Activated naive CD4-positive, alpha-beta T cell treated with anti-CD3 and anti-CD28 coated beads for 36 hours (primary cell): ENCODE results near the gene OR6C65. TPM values are rescaled to one million over a fixed set of nuclear protein-coding genes. Genes with fewer than 3 reads are reported as not detected.
"Not testable (repeated sequence)": the region's sequence is repeated elsewhere in the genome, so short reads cannot be mapped to it uniquely, and the experiment has no call there.

Experiments
- CTCF ChIA-PET: fragments of 350-600 bp; sonication (Branson Sonifier 250); formaldehyde crosslinking; loops from one replicate; lab custom pipeline; 2021; ENCODE audit warnings: antibody characterized with exemption; lab: Charles Lee
- DNase-seq: peaks from one replicate; pipeline ENCODE4 v3.0.0-alpha.2; 2020
- H3K27ac Mint-ChIP-seq: one replicate; pipeline ENCODE4 v1.8.0; 2021; ENCODE audit warnings: mild to moderate bottlenecking, mixed read lengths
- H3K27me3 Mint-ChIP-seq: one replicate; pipeline ENCODE4 v1.8.0; 2021; ENCODE audit warnings: low read depth, mixed read lengths
- H3K36me3 Mint-ChIP-seq: one replicate; pipeline ENCODE4 v1.8.0; 2021; ENCODE audit warnings: low read depth, mixed read lengths
- H3K4me1 Mint-ChIP-seq: one replicate; pipeline ENCODE4 v1.8.0; 2021; ENCODE audit warnings: low read depth, mixed read lengths
- H3K4me3 Mint-ChIP-seq: one replicate; pipeline ENCODE4 v1.8.0; 2021; ENCODE audit warnings: mild to moderate bottlenecking, moderate library complexity, mixed read lengths
- H3K9me3 Mint-ChIP-seq: one replicate; pipeline ENCODE4 v1.8.0; 2021; ENCODE audit warnings: mixed read lengths
- intact Hi-C: fragments of 100-400 bp; cut with micrococcal nuclease; formaldehyde crosslinking; loops from one replicate; pipeline ENCODE4 v1.15.1; 2023
- total RNA-seq, 2 experiments: library from RNA; stranded (reverse); gene quantifications; one replicate each; pipeline ENCODE4 v1.2.3, GENCODE V29; 2021

The OR6C65 gene
- total RNA-seq, 2 experiments from 2014 or later = not detected

DNA sequence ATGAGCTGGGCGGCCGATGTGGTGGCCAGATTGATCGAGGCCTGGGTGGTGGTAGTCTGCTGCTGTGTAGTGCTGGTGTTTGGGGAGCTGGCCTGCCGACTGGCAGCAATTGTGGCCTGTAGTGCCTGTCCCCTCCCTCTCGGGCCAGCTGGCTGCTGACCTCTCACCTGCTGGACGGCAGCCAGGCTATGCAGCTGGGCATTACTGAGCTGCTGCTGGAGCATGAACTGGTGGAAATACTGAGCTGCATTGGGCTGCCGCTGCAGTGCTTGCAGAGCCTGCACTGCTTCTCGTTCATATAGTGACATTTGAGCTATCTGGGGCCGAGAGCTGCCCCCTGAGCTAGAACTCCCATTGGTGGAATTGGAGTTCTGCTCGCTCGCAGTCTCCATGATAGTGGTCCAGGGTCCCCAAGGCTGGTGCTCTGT is 14.1 kb downstream of the OR6C65 start:
- H3K4me3 Mint-ChIP-seq, DNase-seq, intact Hi-C loops, H3K4me1 Mint-ChIP-seq, H3K9me3 Mint-ChIP-seq, H3K27ac Mint-ChIP-seq, H3K36me3 Mint-ChIP-seq: not testable (repeated sequence)
- CTCF ChIA-PET = interaction anchor here (0.7 kb wide), 1 partner anchor 242 kb away, joined by 3 read pairs; no protein-coding TSS in a partner anchor
- H3K27me3 Mint-ChIP-seq = peaks cover 49% of the 10 kb centered on the region

DNA sequence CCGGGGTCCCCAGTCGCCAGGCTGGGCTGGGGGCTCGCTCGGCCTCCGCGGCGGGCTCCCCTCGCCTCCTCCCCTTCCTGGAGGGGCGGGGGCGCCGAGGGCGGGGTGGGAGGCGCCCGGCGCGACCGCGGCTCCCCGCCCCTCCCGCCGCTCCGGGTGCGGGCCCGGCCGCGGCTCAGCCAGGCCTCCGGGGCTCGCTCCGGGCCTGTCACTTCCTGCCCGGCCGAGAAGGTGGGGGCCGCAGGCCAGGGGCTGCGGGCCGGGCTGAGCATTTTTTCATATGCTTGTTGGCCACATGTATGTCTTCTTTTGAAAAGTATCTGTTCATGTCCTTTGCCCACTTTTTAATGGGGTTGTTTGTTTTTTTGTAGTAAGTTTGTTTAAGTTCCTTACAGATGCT is 14.6 kb downstream of the OR6C65 start:
- H3K4me3 Mint-ChIP-seq, H3K36me3 Mint-ChIP-seq, H3K27ac Mint-ChIP-seq, CTCF ChIA-PET, H3K9me3 Mint-ChIP-seq, H3K4me1 Mint-ChIP-seq, intact Hi-C loops, DNase-seq: not testable (repeated sequence)
- H3K27me3 Mint-ChIP-seq = peaks cover 54% of the 10 kb centered on the region

DNA sequence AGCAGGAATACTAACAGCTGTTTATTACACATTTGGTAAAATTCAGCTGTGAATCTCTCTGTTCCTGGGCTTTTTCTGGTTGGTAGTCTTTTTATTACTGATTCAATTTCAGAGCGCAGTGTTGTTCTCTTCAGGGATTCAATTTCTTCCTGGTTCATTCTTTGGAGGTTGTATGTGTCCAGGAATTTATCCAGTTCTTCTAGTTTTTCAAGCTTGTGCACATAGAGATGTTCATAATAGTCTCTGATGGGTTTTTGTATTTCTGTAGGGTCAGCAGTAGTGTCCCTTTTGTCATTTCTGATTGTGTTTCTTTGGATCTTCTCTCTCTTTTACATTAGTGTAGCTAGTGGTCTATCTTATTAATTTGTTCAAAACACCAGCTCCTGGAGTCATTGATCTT is 16.6 kb downstream of the OR6C65 start:
- Mint-ChIP-seq H3K36me3 (no peaks in the 10 kb centered on the region), H3K4me1 (peaks cover 4% of the 10 kb centered on the region), H3K27me3 (peaks cover 59% of the 10 kb centered on the region), H3K4me3 (no peak overlapping the region), H3K9me3 (no peaks in the 10 kb centered on the region), H3K27ac (no peak overlapping the region)
- CTCF ChIA-PET = no interaction called here
- intact Hi-C loops = no loop called here
- DNase-seq = no peak

DNA sequence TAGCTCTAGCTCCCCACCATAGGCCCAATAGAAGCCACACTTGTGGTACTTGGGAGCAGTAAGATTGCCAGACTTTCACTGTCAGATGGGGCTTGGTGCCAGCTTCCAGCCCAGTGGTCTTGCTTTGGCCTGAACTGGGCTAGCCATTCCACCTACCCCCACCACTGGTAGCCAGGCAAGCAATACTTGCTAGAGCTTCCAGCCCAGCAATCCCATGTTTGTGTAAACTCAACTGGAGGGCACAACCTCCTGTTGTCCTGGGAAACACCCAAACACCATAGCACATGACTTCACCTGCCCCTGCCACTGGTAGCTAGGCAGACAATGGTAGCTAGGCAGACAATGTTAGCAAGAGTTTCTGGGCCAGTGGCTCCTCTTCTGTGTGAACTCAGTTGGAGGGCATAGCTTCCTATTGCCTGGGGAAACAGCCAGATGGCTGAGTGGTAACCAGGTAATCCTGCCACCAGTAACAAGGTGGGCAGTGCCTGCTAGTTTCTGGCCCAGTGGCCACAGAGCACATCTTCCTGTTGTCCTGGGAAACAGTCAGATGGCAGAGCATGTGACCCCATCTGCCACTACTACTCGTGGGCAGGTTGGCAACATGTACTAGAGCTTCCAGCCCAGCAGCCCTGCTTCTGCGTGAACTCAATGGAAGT is 20.1 kb downstream of the OR6C65 start:
- Mint-ChIP-seq H3K4me1 (peaks cover 2% of the 10 kb centered on the region), H3K27ac (no peak overlapping the region), H3K9me3 (no peaks in the 10 kb centered on the region), H3K27me3 (peaks cover 46% of the 10 kb centered on the region), H3K36me3 (no peaks in the 10 kb centered on the region), H3K4me3 (no peak overlapping the region)
- DNase-seq = no peak
- intact Hi-C loops = no loop called here
- CTCF ChIA-PET = no interaction called here

DNA sequence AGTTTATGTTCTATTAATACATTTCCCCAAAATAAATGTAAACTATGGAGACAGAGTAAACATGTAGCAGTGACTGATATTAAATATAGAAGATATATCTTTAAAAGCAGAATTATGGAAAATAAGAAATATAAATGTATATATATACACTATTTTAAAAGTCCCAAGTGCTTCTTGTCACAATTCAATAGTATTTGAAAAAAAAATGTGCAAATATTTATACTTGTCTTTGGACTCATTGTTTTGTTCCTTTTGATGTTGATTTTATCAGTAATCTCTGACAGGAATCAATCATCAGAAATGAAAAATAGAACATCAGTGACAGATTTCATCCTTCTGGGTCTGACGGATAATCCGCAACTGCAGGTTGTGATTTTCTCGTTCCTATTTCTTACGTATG is 25.6 kb downstream of the OR6C65 start, which contains the start of gene OR6C76:
TSS of gene OR6C76 (plus strand) at position 301 of the 400 bp plus-strand sequence. CDS start at position 301, 0 bp downstream.
- H3K4me3 Mint-ChIP-seq = no peak within 1 kb of the TSS
- no peaks in the 10 kb centered on the region for H3K9me3 Mint-ChIP-seq
- H3K27me3 Mint-ChIP-seq = peaks cover 10% of the 10 kb centered on the region
- CTCF ChIA-PET = no interaction called here
- H3K4me1 Mint-ChIP-seq = no peaks in the 10 kb centered on the region
- DNase-seq = no peak
- intact Hi-C loops = no loop called here
- H3K27ac Mint-ChIP-seq = no peak within 1 kb of the TSS
- no peaks in the 10 kb centered on the region for H3K36me3 Mint-ChIP-seq

DNA sequence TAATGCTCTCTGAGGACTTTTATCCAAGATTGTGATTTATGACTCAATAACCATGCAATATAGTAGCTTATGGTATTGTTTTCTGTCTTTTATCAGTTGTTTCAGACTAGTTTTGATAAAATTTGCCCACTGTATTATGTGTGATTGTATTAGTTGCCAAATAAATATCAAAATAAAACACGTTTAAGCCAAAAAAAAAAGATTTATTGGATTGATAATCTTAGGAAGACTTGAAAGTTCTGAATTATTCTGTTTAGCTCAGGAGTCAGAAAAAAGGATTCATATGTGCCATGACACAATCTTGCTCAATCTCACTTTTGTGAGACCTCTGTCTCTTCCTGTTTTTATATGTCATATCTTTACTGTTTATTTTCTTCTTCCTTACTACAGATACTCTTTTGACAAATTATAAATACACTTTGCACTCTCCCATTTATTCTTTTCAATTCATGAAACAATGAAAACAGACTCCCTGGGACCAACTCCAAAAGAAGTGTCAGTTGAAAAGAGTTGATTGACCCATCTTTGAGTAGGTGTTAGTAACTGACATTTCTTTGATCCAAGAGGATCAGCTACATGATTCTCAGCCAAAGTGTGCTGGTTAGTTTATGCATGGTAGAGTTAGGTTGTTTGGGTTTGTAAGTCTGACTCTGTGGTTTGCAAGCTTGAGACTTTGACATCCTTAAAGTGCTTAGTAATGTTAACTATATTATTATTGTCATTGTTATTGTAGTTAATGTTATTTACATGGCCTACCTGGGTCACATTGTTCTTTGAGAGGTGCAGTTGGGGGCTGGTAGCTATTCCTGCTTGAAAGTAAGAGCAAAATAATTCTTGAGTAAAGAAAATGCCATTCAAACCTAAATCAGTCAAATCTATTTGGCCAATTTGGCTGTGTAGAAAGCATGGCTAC is 28.3 kb downstream of the OR6C65 start:
- H3K9me3 Mint-ChIP-seq = no peaks in the 10 kb centered on the region
- no peak overlapping the region for H3K27ac Mint-ChIP-seq
- H3K4me1 Mint-ChIP-seq = no peaks in the 10 kb centered on the region
- no peak for DNase-seq
- no peak overlapping the region for H3K4me3 Mint-ChIP-seq
- CTCF ChIA-PET = no interaction called here
- H3K36me3 Mint-ChIP-seq = no peaks in the 10 kb centered on the region
- peaks cover 17% of the 10 kb centered on the region for H3K27me3 Mint-ChIP-seq
- intact Hi-C loops = no loop called here

DNA sequence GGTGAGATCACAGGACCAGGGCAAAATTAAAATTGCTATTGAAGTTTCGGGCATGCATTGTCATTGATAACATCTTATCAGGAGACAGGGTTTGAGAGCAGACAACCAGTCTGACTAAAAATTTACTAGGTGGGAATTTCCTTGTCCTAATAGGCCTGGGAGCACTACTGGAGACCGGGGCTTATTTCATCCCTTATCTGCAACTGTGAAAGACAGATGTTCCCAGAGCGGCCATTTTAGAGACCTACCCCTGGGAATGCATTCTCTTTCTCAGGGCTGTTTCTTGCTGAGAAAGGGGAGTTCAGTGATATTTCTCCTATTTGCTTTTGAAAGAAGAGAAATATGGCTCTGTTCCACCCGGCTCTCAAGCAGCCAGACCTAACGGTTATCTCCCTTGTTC is 40.9 kb downstream of the OR6C65 start:
- H3K4me3 Mint-ChIP-seq, H3K27me3 Mint-ChIP-seq, CTCF ChIA-PET: not testable (repeated sequence)

DNA sequence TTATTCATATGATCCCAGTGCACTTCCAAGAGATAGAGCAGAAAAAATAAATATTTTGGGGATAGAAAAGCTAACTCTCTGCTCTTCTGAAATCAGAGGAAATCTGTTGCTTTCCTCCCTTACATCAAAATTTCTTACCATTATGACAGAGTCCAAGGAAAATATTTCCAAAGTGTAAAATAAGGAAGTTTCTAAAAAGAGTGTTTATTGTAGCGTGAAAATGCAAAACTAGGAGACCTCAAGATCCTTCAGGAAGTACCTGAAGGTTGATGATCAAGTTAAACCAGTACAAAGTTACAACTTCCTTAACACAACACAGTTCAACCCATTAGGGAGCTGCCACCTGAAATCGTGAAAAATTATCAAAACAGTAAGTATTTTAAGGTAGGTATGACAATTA is 43.4 kb downstream of the OR6C65 start, which contains the start of gene OR6C2:
TSS of gene OR6C2 (plus strand) at position 301 of the 400 bp plus-strand sequence. CDS start 8,138 bp downstream, outside the sequence.
- Mint-ChIP-seq H3K36me3 (peaks cover 1% of the 10 kb centered on the region), H3K4me3 (no peak within 1 kb of the TSS), H3K27me3 (no peaks in the 10 kb centered on the region), H3K9me3 (peaks cover 3% of the 10 kb centered on the region), H3K4me1 (no peaks in the 10 kb centered on the region), H3K27ac (no peak within 1 kb of the TSS)
- CTCF ChIA-PET = no interaction called here
- no peak for DNase-seq
- intact Hi-C loops = no loop called here

More for the DNA sequence above, 40.9 kb downstream of the OR6C65 start:
- DNase-seq, H3K27ac Mint-ChIP-seq, H3K9me3 Mint-ChIP-seq, H3K4me1 Mint-ChIP-seq, intact Hi-C loops, H3K36me3 Mint-ChIP-seq: not testable (repeated sequence)

DNA sequence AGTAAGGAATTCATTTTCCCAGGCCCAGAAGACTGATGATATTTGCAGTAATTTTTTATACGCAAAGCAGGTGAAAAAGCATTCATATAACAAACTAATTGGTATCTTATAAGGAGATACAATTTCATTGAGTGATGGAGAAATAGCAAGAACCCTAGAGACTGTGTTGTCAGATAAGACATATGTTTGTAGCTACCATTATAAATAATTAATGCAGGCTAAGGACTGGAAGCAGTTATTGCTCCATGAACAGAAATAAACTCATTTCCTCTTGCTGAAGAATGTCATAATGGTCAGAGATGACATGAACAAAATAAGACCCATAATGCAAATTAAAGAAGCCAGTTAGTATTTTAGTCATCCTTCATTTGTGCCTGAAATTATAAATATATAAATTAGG is 45.0 kb downstream of the OR6C65 start:
- H3K27me3 Mint-ChIP-seq = no peaks in the 10 kb centered on the region
- intact Hi-C loops = no loop called here
- no peak overlapping the region for H3K4me3 Mint-ChIP-seq
- no peak for DNase-seq
- H3K27ac Mint-ChIP-seq = no peak overlapping the region
- CTCF ChIA-PET = no interaction called here
- no peaks in the 10 kb centered on the region for H3K4me1 Mint-ChIP-seq
- H3K9me3 Mint-ChIP-seq = peaks cover 2% of the 10 kb centered on the region
- H3K36me3 Mint-ChIP-seq = peaks cover 1% of the 10 kb centered on the region

DNA sequence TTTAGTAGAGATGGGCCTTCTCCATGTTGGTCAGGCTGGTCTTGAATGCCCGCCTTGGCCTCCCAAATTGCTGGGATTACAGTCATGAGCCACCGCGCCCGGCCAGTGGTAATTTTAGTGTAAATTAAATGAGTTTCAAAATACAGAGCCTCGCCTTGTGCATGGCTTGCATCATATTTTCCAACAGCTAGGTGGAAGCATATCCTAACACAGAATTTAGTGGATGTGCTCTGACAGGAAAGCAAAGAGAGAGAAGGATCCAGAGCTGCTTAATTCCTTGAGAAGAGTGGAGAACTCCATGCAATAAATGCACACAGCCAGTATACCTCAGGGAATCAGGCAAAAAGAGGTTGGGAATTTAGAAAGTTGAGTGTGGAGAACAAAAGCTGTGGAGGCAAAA is 46.0 kb downstream of the OR6C65 start:
- H3K27ac Mint-ChIP-seq = no peak overlapping the region
- intact Hi-C loops = no loop called here

DNA sequence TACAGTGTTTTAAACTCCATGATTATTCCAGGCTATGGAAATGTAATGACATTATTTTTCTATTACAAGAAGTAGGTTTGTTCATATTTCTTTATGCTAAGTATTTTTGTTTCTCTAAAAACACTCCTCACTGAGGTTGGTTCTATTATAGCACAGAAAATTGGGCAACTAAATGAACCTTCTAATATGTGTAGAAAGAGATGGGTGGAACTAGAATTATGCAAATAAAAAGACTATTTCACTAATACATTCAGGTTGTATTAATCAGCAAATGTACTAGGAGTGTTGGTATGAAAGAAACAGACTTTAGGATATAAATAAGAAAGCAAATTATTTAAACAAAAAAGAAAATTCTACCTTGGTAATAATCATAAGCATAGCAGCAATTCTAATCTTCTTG is 48.5 kb downstream of the OR6C65 start:
- Mint-ChIP-seq H3K36me3 (no peaks in the 10 kb centered on the region), H3K9me3 (no peaks in the 10 kb centered on the region), H3K27me3 (peaks cover 11% of the 10 kb centered on the region), H3K4me1 (no peaks in the 10 kb centered on the region), H3K4me3 (no peak overlapping the region), H3K27ac (no peak overlapping the region)
- CTCF ChIA-PET = no interaction called here
- no peak for DNase-seq
- intact Hi-C loops = no loop called here

More for the DNA sequence above, 46.0 kb downstream of the OR6C65 start:
- H3K4me1 Mint-ChIP-seq = no peaks in the 10 kb centered on the region
- no peak for DNase-seq
- no peaks in the 10 kb centered on the region for H3K36me3 Mint-ChIP-seq
- no peak overlapping the region for H3K4me3 Mint-ChIP-seq
- H3K9me3 Mint-ChIP-seq = no peaks in the 10 kb centered on the region
- peaks cover 2% of the 10 kb centered on the region for H3K27me3 Mint-ChIP-seq
- CTCF ChIA-PET = interaction anchor here (1.2 kb wide), 1 partner anchor 173 kb away, joined by 4 read pairs; no protein-coding TSS in a partner anchor
